Measurements from ENCODE around the gene BNC2.

BNC2 gene

DNA sequence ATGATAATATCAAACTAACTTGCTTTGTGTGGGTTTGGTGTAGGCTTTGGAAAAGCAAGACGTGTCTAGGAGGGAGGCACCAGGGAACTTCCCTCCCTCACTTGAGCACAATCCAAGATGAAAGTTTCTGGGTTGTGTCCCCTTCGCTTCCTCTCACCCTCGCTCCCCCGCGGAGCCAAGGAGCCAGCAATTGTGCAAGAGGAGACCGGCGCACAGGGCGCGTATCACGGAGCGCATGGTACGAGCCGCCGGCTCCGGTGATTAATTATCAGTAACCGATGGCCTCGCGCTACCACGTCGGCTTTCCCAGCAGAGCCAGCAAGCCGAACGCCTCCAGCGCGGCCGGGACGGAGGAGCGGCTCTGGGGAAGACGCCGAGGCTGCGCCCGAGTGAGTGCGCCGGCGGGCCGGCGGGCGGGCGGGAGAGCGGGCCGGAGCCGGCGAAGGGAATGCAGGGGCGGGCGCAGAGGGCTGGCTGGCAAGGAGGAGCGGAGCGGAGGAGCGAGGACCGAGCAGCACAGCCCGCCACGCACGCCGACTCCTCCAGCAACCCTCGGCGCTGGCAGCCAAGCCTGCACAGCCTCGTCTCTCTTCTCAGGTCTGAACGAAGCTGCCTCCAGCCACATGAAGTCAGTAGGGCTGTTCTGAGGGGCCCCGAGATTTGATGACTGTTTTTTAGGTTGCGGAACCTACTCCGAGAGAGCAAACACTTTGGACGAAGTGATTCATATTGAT is 143.6 kb downstream of the BNC2 start:
- H3K27ac ChIP-seq, result peak overlapping the region; percentile 54 to 96 (median 84)
- peak overlapping the region; percentile 32 to 57 (median 47) for H3K4me3 ChIP-seq

DNA sequence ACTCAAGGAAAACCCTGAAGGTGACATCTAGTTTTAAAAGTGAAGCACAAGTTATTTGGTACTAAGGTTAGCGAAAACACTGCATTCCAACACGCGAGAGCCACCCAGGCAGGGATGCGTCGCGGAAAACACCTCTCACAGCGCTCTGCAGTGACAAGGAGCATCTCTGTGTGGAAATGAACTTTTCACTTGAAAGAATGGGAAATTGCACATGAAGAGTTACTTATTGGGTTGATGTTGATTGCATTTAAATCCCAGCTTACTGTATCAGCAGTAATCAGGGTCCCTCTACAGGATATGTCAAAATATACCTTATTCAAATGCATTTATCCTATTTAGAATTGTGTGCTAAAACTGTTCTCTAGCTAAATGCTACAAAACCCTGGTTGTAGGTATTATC is 144.4 kb downstream of the BNC2 start:
- H3K27ac ChIP-seq, result peak overlapping the region in 10 of 21 experiments; percentile 81 to 96 (median 90)
- H3K4me3 ChIP-seq, result peak overlapping the region in 3 of 7 experiments; percentile 47 to 57 (median 47)

DNA sequence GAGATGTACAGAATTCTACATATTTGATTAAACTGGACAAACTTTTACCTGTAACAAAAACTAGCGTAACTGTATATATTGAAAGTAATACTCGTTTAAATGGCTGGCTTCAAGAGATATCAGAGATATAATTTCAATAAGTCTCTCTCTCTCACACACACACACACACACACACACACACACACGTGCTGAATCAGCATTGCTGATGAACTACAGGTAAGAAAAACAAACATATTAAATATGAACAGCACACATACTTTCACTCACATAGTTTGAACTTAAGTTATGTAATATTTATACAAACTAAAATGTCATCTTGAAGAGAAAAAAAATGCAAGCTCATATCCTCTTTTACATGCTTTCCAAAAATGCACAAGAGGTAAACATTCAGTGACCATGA is 145.4 kb downstream of the BNC2 start:
- H3K4me3 ChIP-seq, result no peak overlapping the region
- peak overlapping the region in 1 of 21 experiments; percentile 91 for H3K27ac ChIP-seq

DNA sequence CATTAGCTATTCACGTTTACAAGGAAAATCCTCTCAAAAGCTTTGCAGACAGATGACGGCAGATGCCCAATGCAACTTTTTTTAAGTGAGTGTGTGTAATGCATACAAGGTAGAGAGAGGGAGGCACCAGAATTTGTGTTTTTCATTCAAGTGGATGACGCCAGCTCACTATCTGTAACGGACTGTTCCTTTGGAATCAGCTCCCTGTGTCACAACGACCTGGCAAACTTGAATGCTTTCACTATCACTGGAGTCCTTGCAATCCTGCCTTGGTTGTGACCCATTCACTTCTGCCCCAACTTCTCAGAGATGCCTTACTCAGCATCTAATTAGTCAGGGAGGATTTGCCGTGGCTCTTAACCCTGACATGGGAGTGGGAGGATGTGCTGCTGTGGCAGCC is 148.5 kb downstream of the BNC2 start:
- peak overlapping the region in 2 of 21 experiments; percentile 59 to 91 for H3K27ac ChIP-seq
- no peak overlapping the region for H3K4me3 ChIP-seq

DNA sequence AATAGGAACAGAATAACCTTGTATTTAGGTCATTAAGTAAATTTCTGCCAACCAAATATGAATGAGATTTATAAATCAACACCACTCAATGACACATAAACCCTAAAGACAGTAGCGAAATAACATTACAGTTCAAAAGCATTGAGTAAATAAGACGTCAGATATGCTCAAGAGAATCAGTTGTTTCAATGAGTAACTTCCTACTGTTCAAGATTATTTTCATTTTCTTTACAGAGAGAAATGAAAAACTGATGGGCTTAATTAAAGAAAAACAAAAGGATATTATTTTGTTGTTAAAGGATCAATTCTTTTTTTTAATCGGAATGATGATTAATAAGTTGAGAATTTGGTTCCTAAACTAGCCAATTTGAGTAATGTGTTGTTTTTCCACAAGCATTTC is 150.1 kb downstream of the BNC2 start:
- H3K27ac ChIP-seq, result peak overlapping the region in 3 of 21 experiments; percentile 3 to 91 (median 59)
- no peak overlapping the region for H3K4me3 ChIP-seq

DNA sequence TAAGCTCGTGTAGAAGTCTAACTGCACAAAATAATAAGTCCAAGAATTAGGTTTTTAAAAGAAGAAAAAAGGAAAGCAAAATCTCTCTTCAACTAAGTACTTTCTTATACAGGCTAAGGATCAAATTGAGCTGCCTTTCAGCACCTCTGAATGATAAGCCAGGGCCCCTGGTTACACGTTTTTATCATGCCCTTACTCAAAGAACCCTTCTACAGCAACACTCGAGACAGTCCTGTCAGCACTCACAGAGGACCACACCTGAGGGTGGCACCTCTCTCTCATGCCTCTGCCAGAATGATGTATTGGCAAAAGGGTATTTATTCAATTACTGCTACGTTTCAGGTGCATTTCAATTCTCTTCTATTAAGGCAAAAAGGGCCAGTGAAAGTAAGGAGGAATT is 150.5 kb downstream of the BNC2 start:
- peak overlapping the region in 3 of 21 experiments; percentile 3 to 91 (median 59) for H3K27ac ChIP-seq
- H3K4me3 ChIP-seq, result no peak overlapping the region

DNA sequence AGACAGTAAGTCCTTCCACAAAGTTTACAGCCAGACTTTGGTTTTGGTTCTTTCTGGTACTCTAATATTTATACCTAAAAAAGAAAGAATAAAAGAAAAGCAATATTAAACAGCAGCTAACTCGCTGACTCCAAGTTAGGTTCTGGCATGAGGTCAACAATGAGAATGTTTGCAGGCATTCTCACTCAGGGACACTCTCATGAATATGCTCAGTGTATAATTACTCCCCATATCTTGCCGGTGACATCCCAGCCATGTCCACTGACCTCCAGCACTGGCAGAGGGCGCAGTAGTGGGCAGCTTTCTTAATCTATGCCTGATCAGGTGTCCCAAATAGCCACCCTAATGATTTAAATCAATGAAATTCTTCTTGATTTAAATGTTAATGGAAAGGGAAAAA is 151.5 kb downstream of the BNC2 start:
- peak overlapping the region in 2 of 21 experiments; percentile 18 to 91 for H3K27ac ChIP-seq

DNA sequence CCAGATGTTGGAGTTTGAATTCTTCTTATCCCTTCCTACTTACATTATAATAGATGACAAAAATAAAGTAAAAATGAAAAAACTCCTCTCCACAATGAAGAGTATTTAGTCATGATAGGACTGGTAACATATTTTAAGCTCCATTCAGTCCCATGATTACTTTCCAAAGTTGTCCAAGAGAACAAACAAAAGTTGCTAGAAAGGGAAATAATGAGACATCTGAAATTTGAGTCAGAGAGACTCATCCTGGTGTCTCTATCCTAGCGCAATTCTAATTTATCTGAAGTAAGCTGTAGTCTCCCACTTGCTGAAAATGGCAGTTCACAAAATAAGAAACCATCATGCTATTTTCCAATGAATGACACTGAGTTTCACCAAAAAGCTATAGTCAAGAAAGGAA is 152.2 kb downstream of the BNC2 start:
- Histone ChIP-seq H3K4me3 (no peak overlapping the region), H3K27ac (peak overlapping the region in 3 of 21 experiments; percentile 2 to 91 (median 15))

More for the DNA sequence above, 151.5 kb downstream of the BNC2 start:
- H3K4me3 ChIP-seq, result no peak overlapping the region

DNA sequence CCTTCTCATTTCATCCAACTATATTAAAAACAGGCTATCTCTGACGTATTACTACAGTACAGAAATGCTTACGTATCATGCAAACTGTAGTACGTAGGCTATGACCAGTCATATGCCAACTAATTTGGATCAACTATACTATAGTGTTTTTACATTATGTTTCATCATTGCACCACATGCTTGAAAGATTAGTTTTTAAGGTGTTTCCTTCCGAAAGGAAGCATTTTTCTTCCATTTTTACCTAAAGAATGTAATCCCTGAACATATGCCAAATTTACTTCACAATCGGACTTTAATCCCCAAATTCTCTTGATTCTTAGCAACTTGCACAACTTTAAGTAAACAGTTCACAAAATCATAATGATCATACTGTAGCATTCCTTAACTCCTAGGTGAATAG is 153.9 kb downstream of the BNC2 start:
- H3K27ac ChIP-seq, result peak overlapping the region in 1 of 21 experiments; percentile 76
- no peak overlapping the region for H3K4me3 ChIP-seq

DNA sequence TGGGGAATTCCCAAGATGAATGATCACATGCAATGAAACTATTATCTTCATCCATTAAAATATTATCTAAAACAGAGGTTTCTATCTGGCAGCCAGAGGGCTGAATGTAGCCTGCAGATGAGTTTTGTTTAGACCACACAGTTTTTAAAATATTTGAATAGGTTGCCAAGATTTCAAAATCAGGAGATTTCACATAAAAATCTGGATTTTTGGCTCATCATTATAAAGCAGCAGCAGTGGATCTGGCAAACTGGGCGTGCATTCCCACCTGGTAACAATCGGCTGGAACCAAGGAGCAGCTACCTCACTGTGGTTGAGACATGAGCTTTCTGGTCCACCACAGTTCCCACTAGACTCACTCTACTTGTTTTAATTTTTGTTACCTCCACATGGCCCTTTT is 155.1 kb downstream of the BNC2 start:
- peak overlapping the region in 2 of 21 experiments; percentile 20 to 76 for H3K27ac ChIP-seq

DNA sequence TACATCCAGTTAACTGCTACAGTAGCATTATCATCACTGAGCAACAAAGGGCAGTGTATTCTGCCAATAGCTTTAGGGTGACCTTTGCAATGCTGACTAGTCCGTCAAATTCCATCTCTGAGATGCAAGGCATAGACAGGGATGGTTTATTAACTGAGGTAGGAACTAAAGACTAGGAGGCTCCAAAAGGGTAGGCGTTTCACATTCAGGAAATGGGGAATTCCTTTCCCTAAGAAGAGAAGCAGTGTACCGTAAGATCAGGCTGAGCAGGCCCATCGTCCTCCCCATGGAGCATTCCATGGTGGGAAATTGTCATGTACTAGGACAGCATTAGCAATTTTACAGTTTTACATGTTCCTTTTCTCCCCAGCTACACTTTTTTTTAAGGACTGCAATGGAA is 157.7 kb downstream of the BNC2 start:
- Histone ChIP-seq H3K27ac (peak overlapping the region in 1 of 21 experiments; percentile 75), H3K4me3 (no peak overlapping the region)

More for the DNA sequence above, 155.1 kb downstream of the BNC2 start:
- H3K4me3 ChIP-seq, result no peak overlapping the region

DNA sequence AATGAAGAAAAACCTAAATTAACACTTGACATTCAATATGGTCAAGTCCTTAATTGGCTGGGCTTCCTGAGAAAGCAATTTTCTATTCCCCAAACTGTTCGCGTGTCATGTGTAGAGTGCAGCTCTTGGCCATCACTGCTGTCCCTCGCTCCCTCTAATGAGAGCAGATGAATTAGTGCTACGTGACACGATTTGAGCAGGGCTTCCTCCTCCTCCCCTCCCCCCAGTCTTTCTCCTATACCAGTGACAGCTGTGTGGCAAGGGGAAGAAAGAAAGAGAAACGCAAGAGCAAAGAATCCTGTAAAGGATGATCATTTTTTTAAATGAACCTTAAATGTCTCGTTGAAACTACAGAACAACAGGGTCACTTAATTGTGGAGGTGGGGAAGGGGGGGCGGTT is 159.6 kb downstream of the BNC2 start:
- peak overlapping the region in 1 of 21 experiments; percentile 75 for H3K27ac ChIP-seq
- H3K4me3 ChIP-seq, result no peak overlapping the region

DNA sequence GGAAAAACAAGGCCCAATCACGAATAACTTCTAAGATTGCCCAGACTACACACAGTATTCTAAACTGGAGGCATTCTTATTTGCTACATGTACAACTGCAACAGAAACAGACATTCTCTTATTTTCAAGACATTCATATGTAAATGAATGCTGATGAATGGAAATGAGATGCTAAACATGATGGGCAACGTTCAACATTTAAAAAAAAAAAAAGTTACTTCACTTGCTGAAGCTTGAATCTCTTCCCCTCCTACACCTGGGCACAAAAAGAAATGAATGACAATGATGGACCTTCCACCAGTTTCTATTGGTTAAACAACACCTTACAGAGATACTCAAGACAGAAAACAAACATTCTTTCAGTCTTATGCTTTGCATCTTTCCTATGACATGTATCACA is 160.5 kb downstream of the BNC2 start:
- Histone ChIP-seq H3K4me3 (no peak overlapping the region), H3K27ac (peak overlapping the region in 1 of 21 experiments; percentile 71)

DNA sequence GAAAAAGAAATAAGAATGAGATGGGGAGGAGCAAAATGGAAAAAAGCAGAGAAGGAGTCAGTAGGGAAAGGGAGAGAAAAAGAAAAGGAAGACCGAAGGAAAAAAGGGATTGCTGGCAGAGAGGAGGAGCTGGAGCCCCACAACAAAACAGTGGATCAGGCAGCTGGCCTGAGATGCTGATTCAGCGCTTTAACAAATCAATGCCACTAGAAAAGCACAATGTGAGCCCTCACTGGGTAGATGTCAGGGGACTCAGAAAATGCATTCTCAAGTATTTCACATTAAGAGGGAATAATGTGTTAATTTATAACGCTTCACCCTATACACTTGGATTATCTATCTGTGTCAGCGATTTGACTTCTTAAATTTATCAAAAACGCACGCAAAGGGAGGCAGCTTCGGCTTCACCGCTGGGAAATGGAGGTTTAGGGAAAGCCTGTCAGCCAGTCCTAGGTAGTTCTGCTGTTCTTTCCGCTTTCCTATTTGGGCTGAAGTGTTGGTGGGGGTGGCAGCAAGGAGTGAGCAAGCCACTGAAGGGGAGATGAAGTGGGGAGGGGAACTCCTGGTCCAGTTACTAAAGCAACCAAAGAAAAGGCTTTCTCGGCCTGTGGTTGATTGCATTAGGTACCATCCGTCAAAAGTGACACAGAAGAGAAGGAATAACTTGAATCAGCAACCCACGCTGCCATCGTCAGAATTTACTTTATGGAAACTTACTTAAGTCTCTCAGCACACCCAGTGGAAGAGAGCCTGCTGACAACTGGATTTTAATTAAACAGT is 161.6 kb downstream of the BNC2 start:
- Histone ChIP-seq H3K27ac (peak overlapping the region in 5 of 21 experiments; percentile 16 to 71 (median 25)), H3K4me3 (no peak overlapping the region)

DNA sequence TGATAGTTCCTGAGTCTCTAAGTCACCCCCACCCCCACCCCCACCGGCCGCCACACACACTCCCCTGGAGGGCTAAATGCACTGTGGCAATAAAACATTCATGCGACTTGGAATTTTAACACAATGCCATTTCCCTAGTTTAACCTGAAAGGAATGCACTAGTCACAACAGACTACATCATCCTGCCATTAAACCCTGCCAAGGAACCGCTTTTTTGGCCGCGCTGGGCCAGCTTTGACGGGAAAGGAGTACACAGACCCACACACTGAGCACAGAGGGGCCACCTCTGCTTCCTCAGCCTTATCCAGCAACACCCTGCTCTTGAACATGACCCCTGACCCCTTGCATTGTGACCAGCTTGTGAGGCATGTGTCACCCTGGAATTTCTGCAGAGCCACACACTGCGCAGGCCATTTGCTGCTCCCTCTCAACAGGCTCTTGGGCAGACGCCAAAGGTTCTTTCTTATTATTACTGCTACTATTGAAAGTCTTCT is 165.3 kb downstream of the BNC2 start:
- peak overlapping the region in 2 of 7 experiments; percentile 11 to 16 for H3K4me3 ChIP-seq
- peak overlapping the region in 16 of 21 experiments; percentile 1 to 91 (median 72) for H3K27ac ChIP-seq

DNA sequence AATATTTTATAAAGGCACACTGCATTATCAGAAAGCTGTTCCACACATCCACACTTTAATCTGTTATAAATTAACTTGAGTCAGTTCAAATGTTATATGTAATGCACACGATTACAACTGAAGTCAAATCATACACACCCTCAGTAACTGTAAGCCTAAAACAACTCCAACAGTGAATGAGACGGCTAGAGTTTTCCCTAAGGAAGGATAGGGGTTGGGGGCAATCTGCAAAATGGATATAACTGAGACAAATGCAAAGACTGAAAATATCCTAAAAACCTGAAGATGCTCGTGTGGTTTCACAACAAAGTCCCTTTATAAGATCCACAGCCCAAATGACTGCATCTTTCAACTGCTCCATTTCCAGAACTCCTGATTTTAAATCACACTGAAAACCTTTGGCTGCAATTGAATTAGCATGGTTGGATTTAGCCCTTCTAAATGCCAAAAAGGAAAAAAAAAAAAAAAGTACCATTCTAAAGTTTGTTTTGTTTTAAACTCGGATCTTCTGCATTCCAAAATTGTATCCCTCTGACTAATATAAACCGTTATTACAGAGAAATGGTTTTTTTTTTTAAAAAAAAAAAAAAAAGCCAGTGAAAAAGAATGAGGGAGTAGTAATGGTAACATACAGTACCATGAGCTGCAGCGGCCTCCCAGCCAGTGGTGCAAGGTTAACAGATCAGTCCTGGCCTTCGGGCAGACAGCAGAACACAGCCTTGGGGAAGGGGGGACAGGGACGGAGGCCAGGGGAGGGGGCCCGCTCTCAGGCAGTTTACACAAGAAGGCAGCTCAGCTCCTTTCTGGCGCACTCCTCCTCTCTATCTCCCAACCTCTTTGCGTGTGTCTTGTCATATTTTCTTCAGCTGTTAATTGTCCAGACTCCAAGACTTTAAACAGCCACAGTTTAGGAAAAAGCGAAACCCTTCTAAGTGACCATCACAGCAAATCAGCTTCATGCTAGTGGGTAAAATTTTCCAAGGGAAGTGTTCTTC is 166.1 kb downstream of the BNC2 start:
- peak overlapping the region in 18 of 21 experiments; percentile 1 to 91 (median 72) for H3K27ac ChIP-seq
- H3K4me3 ChIP-seq, result peak overlapping the region in 3 of 7 experiments; percentile 2 to 16 (median 11)

DNA sequence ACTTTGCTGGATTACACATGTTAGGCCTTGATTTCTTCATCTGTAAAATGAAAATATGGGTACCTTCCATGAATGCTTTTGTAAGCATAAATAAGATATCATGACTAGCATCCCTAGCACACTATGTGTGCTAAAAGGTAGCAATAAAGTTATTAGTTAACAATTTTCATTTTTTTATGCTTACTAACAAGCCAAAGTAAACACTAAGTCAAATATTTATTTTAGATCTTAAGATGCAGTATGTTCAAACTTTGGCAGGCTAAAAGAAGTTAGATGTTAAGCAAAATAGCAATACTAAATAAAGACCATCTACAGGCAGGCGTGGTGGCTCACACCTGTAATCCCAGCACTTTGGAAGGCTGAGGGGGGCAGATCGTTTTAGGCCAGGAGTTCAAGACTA is 169.1 kb downstream of the BNC2 start:
- H3K27ac ChIP-seq, result no peak overlapping the region
- no peak overlapping the region for H3K4me3 ChIP-seq

DNA sequence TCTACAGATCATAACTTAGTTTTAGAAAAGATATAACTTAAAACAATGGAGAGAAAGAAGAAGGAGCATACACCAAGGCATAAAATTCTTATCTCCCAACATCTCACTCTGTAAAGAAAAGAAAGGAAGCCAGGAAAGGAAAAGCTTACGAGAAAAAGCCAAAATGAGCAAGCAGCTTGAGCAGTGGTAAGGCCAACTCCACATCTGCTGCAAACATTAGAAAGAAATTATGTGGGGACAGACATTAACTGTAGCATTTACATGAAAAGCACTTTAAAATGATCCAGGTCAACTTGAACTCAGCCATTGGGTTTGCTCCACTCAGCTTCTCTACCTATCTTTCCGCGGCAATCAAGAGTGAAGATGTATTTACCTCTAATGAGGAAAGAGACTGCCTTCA is 176.9 kb downstream of the BNC2 start:
- Histone ChIP-seq H3K4me3 (no peak overlapping the region), H3K27ac (no peak overlapping the region)

DNA sequence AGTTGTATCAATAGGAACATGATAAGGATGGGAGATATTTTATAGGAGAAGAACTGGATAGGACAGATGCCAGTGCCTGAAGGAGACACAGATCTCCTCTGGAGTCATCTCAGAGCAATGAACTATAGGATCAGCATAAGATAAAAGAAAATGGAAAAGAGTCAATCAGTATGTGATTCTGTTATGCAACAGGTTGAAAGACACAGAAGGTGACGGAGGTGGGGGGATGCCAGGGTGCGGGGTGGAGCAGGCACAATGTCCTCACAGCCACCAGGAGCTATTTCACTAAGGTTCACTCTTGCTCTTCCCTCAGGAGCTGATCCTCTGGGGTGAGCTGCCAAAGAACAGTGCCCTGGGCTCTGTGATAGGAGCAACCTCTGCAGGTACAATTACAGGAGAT is 179.8 kb downstream of the BNC2 start:
- no peak overlapping the region for H3K27ac ChIP-seq
- H3K4me3 ChIP-seq, result no peak overlapping the region
